Psoas muscle (tissue), 8 donors: ENCODE data around the gene CHCHD1. TPM values are rescaled to one million over a fixed set of nuclear protein-coding genes. Genes with fewer than 3 reads are reported as not detected.
"Not testable (repeated sequence)": the region's sequence is repeated elsewhere in the genome, so short reads cannot be mapped to it uniquely, and the experiment has no call there.

Experiments
- ATAC-seq, 4 donors: fragments of 200-7000 bp; cut with Tn5 transposase; one replicate each; pipeline ENCODE4 v1.9.1; 2020; ENCODE audit warnings: moderate library complexity in 3 of 4, mild to moderate bottlenecking in 2 of 4
- DNase-seq, 2 donors: peaks; one replicate each; pipeline ENCODE4 v3.0.0-alpha.2; 2020
- H3K27ac ChIP-seq: fragments of 200-600 bp; one replicate; pipeline ENCODE4 v1.8.0; 2022
- H3K27me3 ChIP-seq, 3 donors: fragments of 200-600 bp in 1 of 3; one replicate each; pipeline versions ENCODE4 v1.6.1 to v1.8.0; 2013 to 2022; ENCODE audit warnings: low read length in 2 of 3, mild to moderate bottlenecking in 2 of 3, moderate library complexity in 1 of 3; ENCODE audit not compliant: insufficient read depth in 3 of 3
- H3K36me3 ChIP-seq, 2 donors: fragments of 200-600 bp in 1 of 2; one replicate each; pipeline versions ENCODE4 v1.6.1 to v1.8.0; 2013 to 2022; ENCODE audit warnings: low read depth in 1 of 2, mild to moderate bottlenecking in 1 of 2, moderate library complexity in 1 of 2; ENCODE audit not compliant: insufficient read depth in 1 of 2
- H3K4me1 ChIP-seq: fragments of 200-600 bp; one replicate; pipeline ENCODE4 v1.8.0; 2022
- H3K4me3 ChIP-seq: fragments of 200-600 bp; one replicate; pipeline ENCODE4 v1.8.0; 2022; ENCODE audit warnings: mild to moderate bottlenecking
- H3K9me3 ChIP-seq: fragments of 200-600 bp; one replicate; pipeline ENCODE4 v1.8.0; 2022
- WGBS, 3 donors: extraction: QIAGEN DNeasy Blood & Tissue Kit; methylation state at CpG; one replicate each; pipeline versions ENCODE4 v1.1.6 to v1.1.7; 2013; 5-methylcytosine and 5-hydroxymethylcytosine counted together
- intact Hi-C, 2 donors: fragments of 100-400 bp; cut with DNase I; formaldehyde crosslinking; loops; one replicate each; pipeline versions ENCODE4 v1.11.0 to v1.14.2; 2022
- polyA plus RNA-seq, 3 donors: library from polyadenylated mRNA; stranded (reverse); fragments of 200-250 nt; gene quantifications; one replicate each; pipeline ENCODE4 v1.2.3, GENCODE V29; 2013
- total RNA-seq, 4 donors: library from RNA; stranded (reverse); fragmentation: NEBNext Ultra II Directional in 2 of 4; extraction: Animal tissue kit (Norgen Biotek cat#: 25700) in 2 of 4; gene quantifications; one replicate each; pipeline versions ENCODE4 v1.2.1 to v1.2.4, GENCODE V29; 2021 to 2023
- TF ChIP-seq, protein P1 (sequence below): fragments of 200-600 bp; IDR thresholded peaks from one replicate; pipeline ENCODE4 v1.8.0; 2022; ENCODE audit warnings: antibody characterized with exemption
- donor health status: healthy with polysubstance abuse.
- donor health status: DM: no; HTN: no; CAD: no; lungs with moderate emphysema.
- donor health status: Bipolar disorder and iron deficiency.
- donor health status: healthy.
- donor health status: DM: yes; HTN: yes; CAD: no.
- donor health status: DM: no; HTN: no; CAD: no.
- donor health status: DM: no; HTN: no; CAD: no.
- donor health status: DM: yes; HTN: yes; CAD: no.

Gene CHCHD1
- total and polyA plus RNA-seq, 7 donors: 19.9 to 98.7 (median 30.9) TPM

DNA sequence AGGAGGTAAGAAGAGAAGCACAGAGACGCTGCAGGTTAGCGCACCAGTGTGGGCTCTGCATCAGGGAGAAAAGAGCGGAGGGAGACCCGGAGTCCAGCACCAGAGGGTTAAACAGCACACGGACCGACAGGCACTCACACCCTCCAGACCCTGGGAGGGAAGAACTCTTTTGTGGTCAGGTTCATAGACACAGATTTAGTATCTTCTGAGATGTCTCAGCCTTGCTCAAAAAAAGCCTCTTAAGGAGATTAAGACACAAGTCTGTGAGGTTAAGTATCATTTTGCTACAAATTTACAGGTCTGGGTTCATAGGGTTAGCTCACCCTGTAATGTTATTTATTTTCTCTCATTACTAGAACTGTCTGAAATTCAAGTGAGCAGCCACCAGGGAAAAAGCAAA is 46.3 kb downstream of the CHCHD1 start:
- H3K4me1 ChIP-seq: no peaks in the 10 kb centered on the region
- H3K4me3 ChIP-seq: no peak overlapping the region
- intact Hi-C loops: no loop called here
- ATAC-seq (no peak), DNase-seq (no peak)
- H3K36me3 ChIP-seq: peaks cover 0 to 79% of the 10 kb centered on the region in 2 donors
- no peak overlapping the region for H3K27ac ChIP-seq
- 91% methylated on average over 6 of the region's 6 CpGs for WGBS, 3 donors
- TF ChIP-seq, protein P1, sequence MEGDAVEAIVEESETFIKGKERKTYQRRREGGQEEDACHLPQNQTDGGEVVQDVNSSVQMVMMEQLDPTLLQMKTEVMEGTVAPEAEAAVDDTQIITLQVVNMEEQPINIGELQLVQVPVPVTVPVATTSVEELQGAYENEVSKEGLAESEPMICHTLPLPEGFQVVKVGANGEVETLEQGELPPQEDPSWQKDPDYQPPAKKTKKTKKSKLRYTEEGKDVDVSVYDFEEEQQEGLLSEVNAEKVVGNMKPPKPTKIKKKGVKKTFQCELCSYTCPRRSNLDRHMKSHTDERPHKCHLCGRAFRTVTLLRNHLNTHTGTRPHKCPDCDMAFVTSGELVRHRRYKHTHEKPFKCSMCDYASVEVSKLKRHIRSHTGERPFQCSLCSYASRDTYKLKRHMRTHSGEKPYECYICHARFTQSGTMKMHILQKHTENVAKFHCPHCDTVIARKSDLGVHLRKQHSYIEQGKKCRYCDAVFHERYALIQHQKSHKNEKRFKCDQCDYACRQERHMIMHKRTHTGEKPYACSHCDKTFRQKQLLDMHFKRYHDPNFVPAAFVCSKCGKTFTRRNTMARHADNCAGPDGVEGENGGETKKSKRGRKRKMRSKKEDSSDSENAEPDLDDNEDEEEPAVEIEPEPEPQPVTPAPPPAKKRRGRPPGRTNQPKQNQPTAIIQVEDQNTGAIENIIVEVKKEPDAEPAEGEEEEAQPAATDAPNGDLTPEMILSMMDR: no peak
- no peaks in the 10 kb centered on the region for H3K27me3 ChIP-seq
- no peaks in the 10 kb centered on the region for H3K9me3 ChIP-seq

DNA sequence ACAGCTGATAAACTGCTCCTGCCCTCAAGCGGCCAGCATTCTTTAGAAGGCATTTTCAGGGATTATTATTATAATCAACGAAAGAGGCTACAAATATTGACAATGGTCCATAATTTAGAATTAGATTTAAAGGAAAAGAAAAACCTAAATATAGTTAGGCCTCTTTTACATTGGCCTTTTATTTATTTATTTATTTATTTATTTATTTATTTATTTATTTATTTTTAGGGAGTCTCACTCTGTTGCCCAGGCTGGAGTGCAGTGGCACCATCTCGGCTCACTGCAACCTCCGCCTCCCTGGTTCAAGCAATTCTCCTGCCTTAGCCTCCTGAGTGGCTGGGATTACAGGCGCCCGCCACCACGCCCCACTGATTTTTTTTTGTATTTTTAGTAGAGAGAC is 47.2 kb downstream of the CHCHD1 start:
- intact Hi-C loops, H3K4me1 ChIP-seq, H3K27ac ChIP-seq, H3K27me3 ChIP-seq, H3K4me3 ChIP-seq, DNase-seq, ATAC-seq, H3K9me3 ChIP-seq: not testable (repeated sequence)
- peaks cover 0 to 71% of the 10 kb centered on the region in 2 donors for H3K36me3 ChIP-seq
- 89 to 98% (median 91%) methylated on average over 7 of the region's 7 CpGs for WGBS, 3 donors

Other genes with a start within 250 kb of the CHCHD1 start
- gene USP54, start 190.7 kb upstream of the CHCHD1 start, total RNA-seq: 100 to 1,000 TPM in 2 of 4 donors, 10 to 100 TPM in 2; 47.7 to 216 (median 110) TPM
- gene USP54, start 190.7 kb upstream of the CHCHD1 start, polyA plus RNA-seq: 10 to 100 TPM; 32.6 to 94.3 (median 65.9) TPM
- 1,000 to 10,000 TPM in 3 of 4 donors, 100 to 1,000 TPM in 1; 805 to 1,915 (median 1,417) TPM for gene MYOZ1, start 140.6 kb upstream of the CHCHD1 start, total RNA-seq
- gene MYOZ1, start 140.6 kb upstream of the CHCHD1 start, polyA plus RNA-seq: 1,000 to 10,000 TPM in 1 of 3 donors, 100 to 1,000 TPM in 2; 318 to 1,157 (median 878) TPM
- gene SYNPO2L, start 126.0 kb upstream of the CHCHD1 start, total RNA-seq: 100 to 1,000 TPM; 132 to 289 (median 185) TPM
- 10 to 100 TPM in 2 of 3 donors, 1 to 10 TPM in 1; 8.8 to 60.7 (median 27.3) TPM for gene SYNPO2L, start 126.0 kb upstream of the CHCHD1 start, polyA plus RNA-seq
- gene AGAP5, start 83.9 kb upstream of the CHCHD1 start, total RNA-seq: 1 to 10 TPM; 1.4 to 3.6 (median 2.9) TPM
- gene AGAP5, start 83.9 kb upstream of the CHCHD1 start, polyA plus RNA-seq: 1 to 10 TPM; 2.1 to 2.3 (median 2.2) TPM
- 10 to 100 TPM; 44.8 to 60.2 (median 52.0) TPM for gene SEC24C, start 37.7 kb upstream of the CHCHD1 start, total RNA-seq
- 10 to 100 TPM; 28.8 to 60.5 (median 56.2) TPM for gene SEC24C, start 37.7 kb upstream of the CHCHD1 start, polyA plus RNA-seq
- gene ZSWIM8, start 3.6 kb downstream of the CHCHD1 start, total RNA-seq: 10 to 100 TPM; 57.0 to 65.1 (median 58.7) TPM
- gene ZSWIM8, start 3.6 kb downstream of the CHCHD1 start, polyA plus RNA-seq: 10 to 100 TPM; 40.5 to 68.3 (median 54.4) TPM
- 10 to 100 TPM in 3 of 4 donors, 1 to 10 TPM in 1; 9.4 to 14.5 (median 12.0) TPM for gene NDST2, start 29.6 kb downstream of the CHCHD1 start, total RNA-seq
- 1 to 10 TPM; 4.5 to 8.6 (median 7.8) TPM for gene NDST2, start 29.6 kb downstream of the CHCHD1 start, polyA plus RNA-seq
- 10 to 100 TPM; 34.2 to 60.3 (median 50.8) TPM for gene CAMK2G, start 92.5 kb downstream of the CHCHD1 start, total RNA-seq
- 10 to 100 TPM; 15.8 to 58.5 (median 34.4) TPM for gene CAMK2G, start 92.5 kb downstream of the CHCHD1 start, polyA plus RNA-seq
- gene PLAU, start 129.1 kb downstream of the CHCHD1 start, total RNA-seq: 10 to 100 TPM in 2 of 4 donors, 1 to 10 TPM in 2; 5.0 to 18.2 (median 10.6) TPM
- gene PLAU, start 129.1 kb downstream of the CHCHD1 start, polyA plus RNA-seq: 1 to 10 TPM; 3.8 to 7.6 (median 7.1) TPM
- gene VCL, start 216.1 kb downstream of the CHCHD1 start, total RNA-seq: 100 to 1,000 TPM in 3 of 4 donors, 10 to 100 TPM in 1; 89.1 to 426 (median 179) TPM
- gene VCL, start 216.1 kb downstream of the CHCHD1 start, polyA plus RNA-seq: 10 to 100 TPM; 54.5 to 93.2 (median 91.4) TPM